NCI-H128 (cell line): ENCODE results near the gene RIPOR1.
"Not testable (repeated sequence)": the region's sequence is repeated elsewhere in the genome, so short reads cannot be mapped to it uniquely, and the experiment has no call there.

Experiments
- DNase-seq: peaks from one replicate; lab custom pipeline; 2025; ENCODE audit not compliant: unreplicated experiment; lab: John Stamatoyannopoulos, UW

RIPOR1 gene, protein sequence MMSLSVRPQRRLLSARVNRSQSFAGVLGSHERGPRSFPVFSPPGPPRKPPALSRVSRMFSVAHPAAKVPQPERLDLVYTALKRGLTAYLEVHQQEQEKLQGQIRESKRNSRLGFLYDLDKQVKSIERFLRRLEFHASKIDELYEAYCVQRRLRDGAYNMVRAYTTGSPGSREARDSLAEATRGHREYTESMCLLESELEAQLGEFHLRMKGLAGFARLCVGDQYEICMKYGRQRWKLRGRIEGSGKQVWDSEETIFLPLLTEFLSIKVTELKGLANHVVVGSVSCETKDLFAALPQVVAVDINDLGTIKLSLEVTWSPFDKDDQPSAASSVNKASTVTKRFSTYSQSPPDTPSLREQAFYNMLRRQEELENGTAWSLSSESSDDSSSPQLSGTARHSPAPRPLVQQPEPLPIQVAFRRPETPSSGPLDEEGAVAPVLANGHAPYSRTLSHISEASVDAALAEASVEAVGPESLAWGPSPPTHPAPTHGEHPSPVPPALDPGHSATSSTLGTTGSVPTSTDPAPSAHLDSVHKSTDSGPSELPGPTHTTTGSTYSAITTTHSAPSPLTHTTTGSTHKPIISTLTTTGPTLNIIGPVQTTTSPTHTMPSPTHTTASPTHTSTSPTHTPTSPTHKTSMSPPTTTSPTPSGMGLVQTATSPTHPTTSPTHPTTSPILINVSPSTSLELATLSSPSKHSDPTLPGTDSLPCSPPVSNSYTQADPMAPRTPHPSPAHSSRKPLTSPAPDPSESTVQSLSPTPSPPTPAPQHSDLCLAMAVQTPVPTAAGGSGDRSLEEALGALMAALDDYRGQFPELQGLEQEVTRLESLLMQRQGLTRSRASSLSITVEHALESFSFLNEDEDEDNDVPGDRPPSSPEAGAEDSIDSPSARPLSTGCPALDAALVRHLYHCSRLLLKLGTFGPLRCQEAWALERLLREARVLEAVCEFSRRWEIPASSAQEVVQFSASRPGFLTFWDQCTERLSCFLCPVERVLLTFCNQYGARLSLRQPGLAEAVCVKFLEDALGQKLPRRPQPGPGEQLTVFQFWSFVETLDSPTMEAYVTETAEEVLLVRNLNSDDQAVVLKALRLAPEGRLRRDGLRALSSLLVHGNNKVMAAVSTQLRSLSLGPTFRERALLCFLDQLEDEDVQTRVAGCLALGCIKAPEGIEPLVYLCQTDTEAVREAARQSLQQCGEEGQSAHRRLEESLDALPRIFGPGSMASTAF

DNA sequence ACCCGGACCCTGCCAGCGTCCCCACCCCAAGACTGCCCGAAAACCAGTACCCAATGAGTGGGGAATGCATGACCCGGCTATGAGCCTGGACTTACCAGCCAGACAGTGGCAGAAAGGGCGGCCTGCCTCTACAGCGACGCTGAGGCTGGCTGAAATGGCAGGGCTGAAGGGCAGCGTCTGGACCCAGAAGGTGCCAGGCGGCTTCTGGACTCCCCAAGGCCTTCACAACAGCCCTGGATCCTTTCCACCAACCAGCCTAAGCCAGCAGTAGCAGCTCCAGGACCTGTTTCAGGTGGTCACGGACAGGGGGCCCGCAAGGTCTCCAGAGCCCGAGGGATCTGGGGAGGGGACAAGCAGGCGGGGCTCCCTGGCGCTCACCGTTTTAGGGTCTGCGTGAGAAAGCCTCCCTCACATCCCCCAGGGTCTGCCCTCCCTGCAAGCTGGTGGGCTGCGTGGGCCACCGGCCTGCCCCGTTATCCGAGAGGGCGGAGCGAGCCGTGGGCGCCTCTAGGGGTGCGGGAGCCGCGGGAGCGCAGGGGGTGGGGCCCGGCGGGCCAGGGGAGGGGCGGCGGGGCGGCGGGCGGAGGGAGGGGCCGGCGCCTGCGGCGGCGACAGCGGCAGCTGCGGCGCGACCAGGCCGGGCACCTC lies at the start of gene RIPOR1:
Gene RIPOR1 (plus strand): TSS at position 608 of the 648 bp plus-strand sequence. CDS start 9,618 bp downstream, outside the sequence.
- DNase-seq, result no peak

DNA sequence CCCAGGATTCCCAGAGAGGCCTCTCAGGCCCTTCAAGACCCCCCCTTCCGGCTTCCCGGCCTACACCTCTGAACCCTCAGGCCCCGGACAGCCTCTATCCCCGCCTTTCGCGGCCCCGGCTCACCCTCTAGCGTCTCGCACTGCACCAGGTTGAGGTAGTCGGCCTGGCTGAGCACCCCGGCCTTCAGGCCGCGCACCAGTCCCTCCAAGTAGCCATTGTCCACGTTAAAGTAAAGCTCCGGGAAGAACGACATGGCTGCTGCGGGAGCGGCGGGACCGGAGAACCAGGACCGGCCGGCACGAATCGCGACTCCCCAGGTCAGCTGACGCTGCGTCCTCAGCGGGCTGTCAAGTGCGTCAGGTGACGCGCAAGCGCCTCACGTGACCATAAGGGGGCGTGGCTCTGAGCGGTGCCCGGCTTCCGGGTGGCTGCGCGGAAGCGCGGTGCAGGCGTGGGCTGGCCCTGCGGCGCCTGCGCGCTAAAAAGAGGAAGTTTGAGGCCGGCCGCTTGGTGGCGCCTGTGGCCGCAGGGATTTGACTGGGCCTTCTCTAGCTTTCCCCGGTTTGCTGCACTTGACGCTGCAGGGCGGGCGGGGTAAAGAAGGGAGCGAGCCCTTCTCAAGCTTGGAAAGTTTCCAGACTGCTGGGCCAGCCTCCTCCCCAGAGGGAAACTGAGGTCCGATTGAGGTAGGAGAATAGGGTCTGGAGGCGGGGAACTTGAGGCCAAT lies 47.6 kb upstream of the RIPOR1 start, which contains the start of gene ATP6V0D1:
Gene ATP6V0D1 (minus strand): TSS at position 325 of the 728 bp plus-strand sequence. CDS start 71 bp downstream, at position 254.
- peak; percentile 91 for DNase-seq

DNA sequence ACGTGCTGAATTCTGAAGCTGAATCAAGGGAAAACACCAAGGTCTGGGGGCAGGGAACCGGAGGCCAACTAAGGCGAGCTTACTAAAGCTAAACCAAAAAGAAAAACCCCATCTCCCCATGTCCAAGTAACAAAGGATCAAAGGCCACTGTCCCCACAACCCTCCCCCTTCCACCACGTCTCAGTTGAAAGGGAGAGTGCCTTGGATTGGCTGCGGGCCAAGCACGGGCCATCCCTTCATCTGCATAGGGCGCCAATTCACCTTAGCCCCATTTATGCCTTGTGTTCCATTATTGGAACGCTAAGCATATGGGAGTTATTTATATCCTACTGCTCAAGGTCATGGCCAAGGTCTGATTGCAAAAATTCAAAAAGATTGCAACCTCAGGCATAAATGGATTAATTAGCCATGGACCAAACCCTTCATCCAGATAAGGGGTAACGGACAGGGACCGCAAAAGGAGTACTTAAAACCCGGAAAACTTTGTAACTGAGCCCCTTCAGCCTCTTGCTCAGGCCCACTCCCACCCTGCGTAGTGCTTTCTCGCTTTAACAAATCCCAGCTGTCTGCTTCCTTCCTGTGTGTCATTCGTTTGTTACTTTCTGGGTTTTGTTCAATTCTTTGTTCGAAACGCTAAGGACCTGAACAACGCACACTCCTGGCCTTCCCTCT lies 46.9 kb upstream of the RIPOR1 start:
- no peak for DNase-seq

DNA sequence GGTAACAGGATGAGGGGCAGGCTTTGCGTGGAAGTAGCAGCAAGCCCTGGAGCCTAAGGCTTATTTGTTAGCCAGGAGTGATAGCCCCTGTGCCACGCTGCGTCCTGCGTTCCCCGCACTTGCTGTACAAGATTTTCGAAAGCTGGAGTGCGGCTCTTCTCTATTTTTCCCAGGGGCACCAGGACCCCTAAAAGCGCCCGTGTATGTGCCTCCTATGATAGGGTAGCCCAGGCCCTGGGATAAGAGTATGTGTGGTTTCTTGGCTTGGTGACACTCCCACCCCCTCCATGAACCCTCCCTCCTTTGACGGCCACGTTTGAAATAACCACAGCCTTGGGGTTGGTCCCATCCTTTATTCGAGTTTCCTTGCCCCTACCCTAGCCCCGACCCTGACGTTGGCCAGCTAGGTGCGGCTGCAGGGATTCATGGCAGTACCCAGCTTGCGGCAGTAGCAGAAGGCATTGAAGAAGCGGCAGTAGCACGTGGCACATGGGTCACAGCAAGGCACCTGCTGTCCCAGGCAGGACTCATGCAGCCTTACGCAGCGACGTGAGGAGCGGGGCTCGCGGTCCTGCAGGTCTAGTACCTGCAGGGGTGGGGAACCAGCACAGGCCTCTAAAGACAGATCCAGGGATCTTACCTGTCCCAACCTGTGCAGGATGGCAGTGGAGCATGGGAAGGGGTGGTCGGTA lies 46.2 kb upstream of the RIPOR1 start:
- no peak for DNase-seq

DNA sequence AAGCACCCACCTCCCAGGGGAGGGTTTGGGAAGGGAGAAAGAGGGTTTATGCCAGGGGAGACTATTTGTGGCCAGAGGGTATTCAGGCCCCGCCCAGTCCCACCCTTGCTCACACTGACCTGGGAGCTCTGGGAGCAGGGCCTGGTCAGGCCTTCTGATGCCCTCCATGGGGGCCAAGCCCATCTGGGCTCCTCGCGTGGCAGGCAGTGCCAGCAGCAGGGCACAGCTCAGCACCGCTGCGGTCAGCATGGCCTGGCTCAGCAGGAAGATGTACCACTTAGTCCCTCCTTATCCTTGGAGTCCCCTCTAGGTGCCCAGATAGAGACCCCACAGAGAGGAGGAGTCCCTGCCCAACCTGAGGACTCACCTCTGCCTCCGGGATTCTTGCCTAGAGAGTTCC lies 45.5 kb upstream of the RIPOR1 start, which contains the start of gene AGRP:
Gene AGRP (minus strand): TSS at position 398 of the 400 bp plus-strand sequence. CDS start 149 bp downstream, at position 249.
- DNase-seq, result no peak

DNA sequence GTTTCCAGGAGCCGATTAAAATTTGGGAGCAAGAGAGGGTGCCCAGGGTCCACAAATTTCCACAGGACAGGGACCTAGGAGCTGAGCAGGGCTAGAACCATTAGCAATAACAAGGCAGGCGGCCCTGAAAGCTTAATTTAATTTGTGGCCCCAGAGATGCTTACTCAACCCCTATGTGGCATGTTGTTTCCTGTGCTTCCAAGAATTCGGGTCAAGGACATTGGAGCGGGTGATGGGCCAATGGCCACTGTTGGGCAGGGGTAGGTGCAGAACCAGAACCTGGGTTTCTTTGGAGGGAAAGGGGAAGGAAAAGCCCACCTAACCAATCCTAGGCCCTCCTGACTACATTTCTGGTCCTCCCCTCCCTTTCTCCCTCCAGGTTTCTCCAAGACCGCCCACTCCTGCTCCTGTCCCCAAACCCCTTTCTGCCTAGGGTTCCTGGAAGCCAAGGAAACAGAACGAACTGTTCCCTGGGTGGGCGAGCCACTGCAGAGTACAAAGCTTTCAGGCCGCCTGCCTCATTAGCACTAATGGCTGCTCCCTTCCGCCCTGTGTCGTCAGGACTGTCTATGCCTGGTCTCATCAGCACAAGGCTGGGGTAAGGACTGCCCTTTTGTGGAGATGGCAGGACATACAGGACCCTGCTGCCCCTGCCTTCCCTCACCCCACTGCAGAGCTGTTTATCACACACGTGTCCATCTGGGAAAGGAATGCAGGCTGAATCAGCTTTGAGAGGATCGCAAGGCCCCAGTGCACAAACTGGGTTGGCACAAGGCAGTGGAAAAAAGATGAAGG lies 44.7 kb upstream of the RIPOR1 start:
- DNase-seq, result no peak

DNA sequence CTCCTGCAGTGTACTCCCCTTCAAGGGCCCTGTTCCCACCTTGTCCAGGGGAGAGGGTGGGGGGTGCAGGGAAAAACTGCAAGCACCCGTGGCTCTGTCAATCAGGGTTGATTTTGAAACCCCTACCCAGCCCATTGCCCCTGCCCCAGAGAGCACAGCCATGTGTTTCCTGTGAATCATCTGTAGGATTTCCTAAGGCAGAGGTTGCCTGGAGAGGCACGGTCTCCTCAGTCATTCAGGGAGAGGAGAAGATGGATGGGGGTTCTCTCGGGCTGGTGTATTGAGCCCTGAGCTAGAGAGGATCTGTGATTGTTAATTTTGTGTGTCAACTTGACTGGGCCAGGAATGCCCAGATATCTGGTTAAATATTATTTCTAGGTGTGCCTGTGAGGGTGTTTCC lies 41.8 kb upstream of the RIPOR1 start:
- no peak for DNase-seq

DNA sequence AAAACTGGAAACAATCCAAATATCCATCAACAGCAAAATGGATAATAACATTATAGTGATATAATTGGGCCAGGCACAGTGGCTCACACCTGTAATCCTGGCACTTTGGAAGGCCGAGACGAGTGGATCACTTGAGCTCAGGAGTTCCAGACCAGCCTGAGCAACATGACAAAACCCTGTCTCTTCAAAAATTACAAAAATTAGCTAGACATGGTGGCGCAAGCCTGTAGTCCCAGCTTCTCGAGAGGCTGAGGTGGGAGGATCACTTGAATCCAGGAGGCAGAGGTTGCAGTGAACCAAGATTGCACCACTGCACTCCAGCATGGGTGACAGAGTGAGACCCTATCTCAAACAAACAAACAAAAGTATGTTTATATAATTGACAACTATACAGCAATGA lies 41.1 kb upstream of the RIPOR1 start:
- DNase-seq, result not testable (repeated sequence)

DNA sequence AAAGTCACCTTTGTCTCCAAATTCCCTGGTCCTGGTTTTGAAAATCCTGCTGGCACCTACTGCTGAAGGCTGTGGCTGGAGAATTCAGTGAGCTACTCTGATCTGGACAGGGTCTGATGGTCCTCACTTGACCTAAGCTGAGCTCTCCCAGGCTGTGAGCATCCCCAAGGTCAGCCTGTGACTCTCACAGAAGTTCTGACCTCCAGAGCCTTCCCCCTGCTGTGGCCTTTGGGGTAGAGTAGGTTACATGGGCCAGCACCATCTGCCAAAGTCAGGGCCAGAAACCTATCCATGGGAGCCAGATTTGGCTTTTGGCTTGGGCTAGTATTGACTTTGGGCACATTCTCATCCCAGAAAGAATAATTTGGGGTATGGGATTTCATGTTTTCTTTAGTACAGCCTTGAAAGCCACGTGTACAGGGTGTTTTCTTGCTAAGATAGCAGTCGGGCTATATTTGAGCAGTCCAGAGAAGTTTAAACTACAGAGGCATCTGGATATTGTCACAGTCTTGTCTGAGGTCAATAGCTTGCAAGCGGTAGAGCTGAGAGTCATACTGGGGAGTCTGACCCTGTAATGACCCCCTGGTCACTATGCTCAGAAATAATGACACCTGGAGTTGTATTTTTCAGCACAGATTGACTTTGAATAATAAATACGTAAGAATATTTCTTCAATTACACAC lies 39.1 kb upstream of the RIPOR1 start:
- no peak for DNase-seq

DNA sequence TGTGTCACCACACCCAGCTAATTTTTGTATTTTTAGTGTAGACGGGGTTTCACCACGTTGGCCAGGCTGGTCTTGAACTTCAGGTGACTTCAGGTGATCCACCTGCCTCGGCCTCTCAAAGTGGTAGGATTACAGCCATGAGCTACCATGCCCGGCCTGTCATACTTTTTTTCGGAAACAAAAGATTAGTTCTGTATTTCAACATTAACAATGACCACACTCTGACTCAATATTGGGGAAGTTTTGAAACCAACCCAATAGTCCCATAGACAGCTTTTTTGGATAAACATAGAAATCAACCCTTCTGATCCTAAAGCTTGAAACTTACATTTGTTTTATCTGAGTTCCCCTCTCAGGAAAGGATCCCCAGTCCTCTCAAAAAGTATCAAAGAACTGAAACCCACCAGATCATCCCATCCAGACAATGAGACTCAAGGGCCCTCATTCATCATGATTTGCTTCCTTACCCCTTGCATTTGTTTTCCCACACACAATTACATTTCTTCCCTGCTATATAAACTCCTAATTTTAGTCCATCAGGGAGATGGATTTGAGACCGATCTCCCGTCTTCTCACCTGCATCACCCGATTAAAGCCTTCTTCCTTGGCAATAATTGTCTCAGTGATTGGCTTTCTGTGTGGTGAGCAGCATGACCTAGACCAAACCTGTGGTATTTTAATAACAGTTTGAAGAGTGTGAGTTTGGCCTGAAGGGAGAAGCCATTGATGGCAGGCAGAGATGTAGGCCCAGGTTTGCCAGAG lies 38.1 kb upstream of the RIPOR1 start:
- DNase-seq, result no peak

DNA sequence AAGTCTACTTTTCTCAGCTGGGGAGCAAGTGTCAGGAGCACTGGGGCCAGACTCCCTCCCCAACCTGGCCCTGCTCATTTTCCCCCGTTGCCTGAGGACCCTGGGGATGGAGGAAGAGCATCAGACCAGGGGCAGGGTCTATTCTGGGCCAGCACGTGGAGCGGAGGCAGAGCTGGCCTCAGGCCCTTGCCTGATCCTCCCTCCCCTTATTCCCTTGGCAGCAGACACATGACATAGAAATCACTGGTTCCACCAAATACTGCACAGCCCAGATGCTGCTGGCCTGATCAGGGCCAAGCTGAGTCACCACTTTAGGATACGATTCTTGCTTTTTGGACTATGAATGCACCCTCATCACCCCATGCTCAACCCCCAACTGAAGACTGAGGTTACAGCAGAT lies 29.5 kb upstream of the RIPOR1 start:
- DNase-seq, result no peak

DNA sequence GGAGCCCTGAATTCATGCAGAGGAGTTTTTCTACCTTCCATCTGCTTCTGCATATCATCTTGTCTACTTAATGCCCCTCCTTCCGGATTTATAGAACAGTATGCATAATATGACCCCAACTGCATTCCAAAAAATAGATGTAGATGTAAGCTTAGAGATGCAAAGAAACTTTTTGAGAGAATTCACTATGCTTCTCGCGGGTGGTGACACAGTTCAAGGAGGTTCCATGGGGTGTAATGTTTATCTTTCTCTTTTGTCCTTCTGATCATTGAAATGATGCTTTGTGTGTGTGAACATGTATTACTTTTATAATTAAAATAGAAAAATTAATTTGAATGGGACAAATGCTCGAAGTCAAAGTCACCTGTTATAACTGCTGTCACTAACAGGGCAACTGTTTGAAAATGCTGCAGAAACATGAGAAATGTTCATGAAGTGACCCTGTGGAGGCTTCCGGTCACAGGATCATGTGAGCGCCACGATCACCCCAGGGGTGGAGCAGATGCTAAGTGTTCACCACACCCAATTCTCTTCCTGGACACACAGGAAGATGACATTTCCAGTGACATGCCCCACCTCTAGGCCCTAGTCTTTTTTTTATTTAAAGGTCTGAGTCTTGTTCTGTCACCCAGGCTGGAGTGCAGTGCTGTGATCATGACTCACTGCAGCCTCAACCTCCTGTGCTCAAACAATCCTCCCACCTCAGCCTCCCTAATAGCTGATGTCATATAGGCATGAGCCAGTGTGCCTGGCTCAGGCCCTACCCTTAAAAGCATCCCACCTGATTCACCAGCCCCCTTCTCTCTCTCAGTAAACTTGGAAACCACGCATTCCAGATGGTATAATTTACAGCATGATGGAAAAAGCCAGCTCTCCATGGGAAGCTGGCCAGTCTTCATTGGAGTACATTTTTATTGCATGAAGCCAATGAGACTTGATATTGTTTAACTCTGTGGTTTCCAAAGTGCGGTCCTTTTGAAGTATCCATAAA lies 24.3 kb upstream of the RIPOR1 start:
- no peak for DNase-seq

DNA sequence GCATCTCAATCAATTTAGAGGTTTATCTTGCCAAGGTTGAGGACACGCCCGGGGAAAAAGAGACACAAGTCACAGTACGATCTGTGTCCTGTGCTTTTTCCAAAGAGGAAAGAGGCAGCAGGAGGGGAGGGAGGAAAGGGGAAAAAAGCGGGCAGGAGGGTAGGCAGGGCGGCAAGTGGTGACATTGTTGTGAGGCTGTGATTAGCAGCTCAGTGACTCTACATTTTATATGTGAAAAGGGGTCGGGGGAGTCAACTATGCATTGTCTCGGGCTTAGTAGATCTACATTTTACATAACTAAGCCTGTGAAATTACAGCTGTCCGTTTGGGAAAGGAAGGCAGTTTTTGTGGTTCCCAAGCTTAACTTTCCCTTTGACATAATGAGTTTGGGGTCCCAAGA lies 22.2 kb upstream of the RIPOR1 start:
- DNase-seq, result no peak

DNA sequence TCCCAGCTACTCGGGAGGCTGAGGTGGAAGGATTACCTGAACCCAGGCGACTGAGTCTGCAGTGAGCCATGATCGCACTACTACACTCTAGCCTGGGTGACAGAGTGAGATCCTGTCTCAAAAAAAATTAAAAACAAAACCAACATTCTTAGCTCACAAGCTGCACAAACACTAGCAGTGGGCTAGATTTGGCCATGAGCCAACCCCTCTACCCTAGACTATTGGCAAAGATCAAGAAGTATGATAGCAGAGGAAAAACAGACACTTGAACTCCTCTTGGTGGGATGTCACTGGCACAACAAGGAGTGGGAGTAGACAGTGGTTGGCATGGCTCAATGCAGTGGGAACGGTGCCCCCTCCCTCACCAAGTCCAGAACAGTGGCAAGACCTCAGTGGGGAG lies 19.6 kb upstream of the RIPOR1 start:
- DNase-seq, result no peak

DNA sequence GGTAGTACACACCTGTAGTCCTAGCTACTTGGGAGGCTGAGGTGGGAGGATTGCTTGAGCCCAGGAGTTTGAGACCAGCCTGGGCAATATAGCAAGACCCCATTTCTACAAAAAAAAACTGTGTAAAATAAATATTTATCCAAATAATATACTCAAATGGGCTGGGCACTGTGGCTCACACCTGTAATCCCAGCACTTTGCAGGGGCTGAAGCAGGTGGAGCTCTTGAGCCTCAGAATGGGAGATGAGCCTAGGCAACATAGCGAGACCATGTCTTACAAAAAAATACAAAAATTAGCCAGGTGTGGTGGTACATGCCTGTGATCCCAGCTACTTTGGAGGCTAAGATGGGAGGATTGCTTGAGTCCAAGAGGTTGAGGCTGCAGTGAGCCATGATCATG lies 14.7 kb upstream of the RIPOR1 start:
- DNase-seq, result not testable (repeated sequence)
